HG03280 (cell line): ENCODE measurements around the gene ARHGAP44.

Source experiments
- ATAC-seq: cut with Tn5 transposase; IDR thresholded peaks from one replicate; pipeline ENCODE4 v1.9.1; 2021; ENCODE audit warnings: mild to moderate bottlenecking, moderate library complexity; ENCODE audit not compliant: unreplicated experiment

Gene ARHGAP44

GRCh38 chr17:13016881-13017654 is 227.8 kb downstream of the ARHGAP44 start:
- ATAC-seq = peak; percentile 15

- peak; percentile 95 for ATAC-seq
These were observed 228.6 kb downstream of the ARHGAP44 start, which contains the start of gene ELAC2 for GRCh38 chr17:13017655-13018459. ELAC2 (minus strand) TSS chr17:13018027; CDS start chr17:13017947, 80 bp downstream.

GRCh38 chr17:13024016-13024415 is 234.7 kb downstream of the ARHGAP44 start:
- ATAC-seq = no peak

GRCh38 chr17:13024526-13025257 is 235.4 kb downstream of the ARHGAP44 start:
- ATAC-seq = peak; percentile 71

GRCh38 chr17:13025258-13025627 is 235.9 kb downstream of the ARHGAP44 start:
- no peak for ATAC-seq

GRCh38 chr17:13025687-13026086 is 236.4 kb downstream of the ARHGAP44 start:
- no peak for ATAC-seq

- ATAC-seq = no peak
These were observed 237.9 kb downstream of the ARHGAP44 start for GRCh38 chr17:13027246-13027645.

GRCh38 chr17:13029340-13029739 is 240.0 kb downstream of the ARHGAP44 start:
- no peak for ATAC-seq

- ATAC-seq = no peak
These were observed 240.8 kb downstream of the ARHGAP44 start for GRCh38 chr17:13030056-13030455.

- ATAC-seq = no peak
These were observed 241.4 kb downstream of the ARHGAP44 start for GRCh38 chr17:13030459-13031300.

GRCh38 chr17:13031718-13032350 is 242.5 kb downstream of the ARHGAP44 start:
- ATAC-seq = no peak

GRCh38 chr17:13035420-13035819 is 246.1 kb downstream of the ARHGAP44 start:
- no peak for ATAC-seq

- ATAC-seq = no peak
These were observed 247.5 kb downstream of the ARHGAP44 start for GRCh38 chr17:13036751-13037150.

GRCh38 chr17:13038931-13039665 is 249.8 kb downstream of the ARHGAP44 start:
- ATAC-seq = no peak
